BLaER1 treated with 17β-estradiol and CSF1 and Interleukin-3, amounts not matched to agents 10 nM and 100 nM (cell line): Measurements from ENCODE around the gene TLX1.

Experiments
- H3K27ac ChIP-seq, 11 experiments: shearing (Covaris generic); formaldehyde crosslinking; 2 replicates each; pipeline ENCODE4 v1.8.1; 2022
- H3K27me3 ChIP-seq, 11 experiments: shearing (Covaris generic); formaldehyde crosslinking; 2 replicates each; pipeline ENCODE4 v1.8.1; 2022
- H3K36me3 ChIP-seq, 11 experiments: shearing (Covaris generic); formaldehyde crosslinking; 2 replicates each; pipeline ENCODE4 v1.8.1; 2022
- H3K4me1 ChIP-seq, 10 experiments: shearing (Covaris generic); formaldehyde crosslinking; 2 replicates each; pipeline ENCODE4 v1.8.1; 2022
- H3K4me2 ChIP-seq, 11 experiments: shearing (Covaris generic); formaldehyde crosslinking; 2 replicates each; pipeline ENCODE4 v1.8.1; 2022
- H3K4me3 ChIP-seq, 10 experiments: shearing (Covaris generic); formaldehyde crosslinking; 2 replicates each; pipeline ENCODE4 v1.8.1; 2022
- H3K9ac ChIP-seq, 11 experiments: shearing (Covaris generic); formaldehyde crosslinking; 2 replicates each; pipeline ENCODE4 v1.8.1; 2022
- H3K9me3 ChIP-seq, 11 experiments: shearing (Covaris generic); formaldehyde crosslinking; replicated peaks in 1 of 11; 2 replicates each; pipeline ENCODE4 v1.8.1; 2022
- H4K20me1 ChIP-seq, 11 experiments: shearing (Covaris generic); formaldehyde crosslinking; 2 replicates each; pipeline ENCODE4 v1.8.1; 2022
- Cebpa-rat ChIP-seq, 11 experiments: shearing (Covaris generic); IDR thresholded peaks; 2 replicates each; pipeline ENCODE4 v1.8.1; 2022

TLX1 gene

DNA sequence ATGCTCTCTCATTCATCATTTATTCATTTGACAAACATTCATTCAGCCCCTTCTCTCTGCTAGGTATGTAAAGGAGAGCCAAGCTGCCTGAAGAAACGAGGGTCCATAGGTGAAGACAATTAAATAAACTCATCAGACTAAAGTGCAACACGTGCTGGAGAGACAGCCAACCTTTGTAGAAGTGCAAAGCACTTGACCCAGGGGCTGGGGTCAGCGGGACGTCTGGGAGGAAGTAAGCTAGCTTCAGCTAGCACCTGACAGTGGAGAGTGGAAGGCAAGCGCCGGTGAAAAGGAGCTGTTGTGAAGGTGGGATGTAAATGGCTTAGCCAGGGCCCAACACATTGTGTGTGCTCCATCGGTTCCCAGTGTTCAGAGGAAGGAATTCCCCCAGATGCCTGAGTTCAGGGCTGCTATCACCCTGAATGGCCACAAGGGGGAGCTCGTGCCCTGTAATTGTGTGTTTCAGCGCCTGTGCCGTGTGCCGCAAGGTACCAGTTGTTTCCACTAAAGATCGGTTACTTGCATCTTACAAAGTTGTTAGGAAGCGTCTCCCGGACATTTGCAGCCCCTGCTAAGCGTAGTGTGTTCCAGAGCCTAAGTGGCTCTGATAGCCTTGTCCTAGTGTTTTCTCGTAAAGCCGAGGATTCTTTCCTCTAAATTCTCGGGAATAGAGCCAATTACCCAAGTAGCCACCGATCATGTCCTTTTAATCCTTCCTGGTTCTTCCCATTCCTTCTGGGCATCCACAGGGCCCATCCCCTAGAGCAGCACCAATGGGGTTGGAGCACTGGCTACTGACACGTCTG, 30.6 kb downstream of the TLX1 start:
- 0 out of 22 replicates have a peak, but pooled peaks cover 0 to 2% (median 0%) of the 10 kb centered on the region in 11 experiments for H3K9me3 ChIP-seq
- H3K36me3 ChIP-seq = no peaks in the 10 kb centered on the region
- peak overlapping the region in 7 of 11 experiments; percentile 9 to 45 (median 20); a peak in 10 of 22 replicates for H3K4me2 ChIP-seq
- no peak for TF ChIP-seq Cebpa-rat (IDR thresholded peaks at IDR 0.05)
- peaks cover 0 to 11% (median 0%) of the 10 kb centered on the region in 10 experiments; a peak in 5 of 20 replicates for H3K4me1 ChIP-seq
- H3K27me3 ChIP-seq = peaks cover 6 to 30% (median 16%) of the 10 kb centered on the region in 11 experiments; a peak in 20 of 22 replicates
- no peaks in the 10 kb centered on the region; a peak in 4 of 22 replicates for H4K20me1 ChIP-seq
- no peak overlapping the region for H3K4me3 ChIP-seq
- H3K9ac ChIP-seq = no peak overlapping the region
- no peak overlapping the region for H3K27ac ChIP-seq

- H3K27me3 ChIP-seq = peaks cover 6 to 30% (median 16%) of the 10 kb centered on the region in 11 experiments; a peak in 20 of 22 replicates
- no peak overlapping the region for H3K4me3 ChIP-seq
- peaks cover 0 to 6% (median 0%) of the 10 kb centered on the region in 11 experiments; a peak in 2 of 22 replicates for H3K9me3 ChIP-seq
- no peaks in the 10 kb centered on the region; a peak in 3 of 22 replicates for H4K20me1 ChIP-seq
- H3K36me3 ChIP-seq = no peaks in the 10 kb centered on the region
- H3K9ac ChIP-seq = no peak overlapping the region
- H3K4me1 ChIP-seq = peaks cover 0 to 11% (median 0%) of the 10 kb centered on the region in 10 experiments; a peak in 5 of 20 replicates
- H3K4me2 ChIP-seq = peak overlapping the region in 4 of 11 experiments; percentile 11 to 30 (median 16); a peak in 3 of 22 replicates
- no peak overlapping the region for H3K27ac ChIP-seq
- TF ChIP-seq Cebpa-rat (IDR thresholded peaks at IDR 0.05) = no peak
These were observed 31.6 kb downstream of the TLX1 start for GRCh38 chr10:101162677-101163076.

DNA sequence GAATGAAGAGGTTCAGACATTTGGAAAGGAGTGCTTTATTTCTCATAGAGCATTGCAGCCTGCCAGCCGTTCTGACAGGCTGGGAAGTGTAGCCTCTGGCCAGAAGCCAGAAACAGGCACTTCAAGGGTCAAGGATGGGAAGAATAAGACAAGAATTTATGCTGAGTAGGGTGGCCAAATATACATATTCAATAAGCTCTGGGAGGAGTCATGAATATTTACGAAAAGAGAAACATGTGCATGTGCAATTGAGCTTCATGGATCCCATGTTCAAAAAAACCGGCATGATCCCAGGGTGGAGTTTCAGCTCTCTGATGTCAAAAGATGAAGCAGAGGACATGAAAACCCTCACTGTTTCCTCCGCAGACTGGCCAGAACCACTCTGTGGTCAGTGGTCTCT, 32.9 kb downstream of the TLX1 start:
- no peak overlapping the region for H3K4me2 ChIP-seq
- TF ChIP-seq Cebpa-rat (IDR thresholded peaks at IDR 0.05) = no peak
- no peak overlapping the region for H3K4me3 ChIP-seq
- H4K20me1 ChIP-seq = no peaks in the 10 kb centered on the region; a peak in 3 of 22 replicates
- peaks cover 0 to 6% (median 0%) of the 10 kb centered on the region in 11 experiments; a peak in 2 of 22 replicates for H3K9me3 ChIP-seq
- no peaks in the 10 kb centered on the region for H3K36me3 ChIP-seq
- H3K27ac ChIP-seq = no peak overlapping the region
- peaks cover 0 to 11% (median 0%) of the 10 kb centered on the region in 10 experiments; a peak in 4 of 20 replicates for H3K4me1 ChIP-seq
- H3K9ac ChIP-seq = no peak overlapping the region
- H3K27me3 ChIP-seq = peaks cover 6 to 30% (median 11%) of the 10 kb centered on the region in 11 experiments; a peak in 20 of 22 replicates

GRCh38 chr10:101165736-101166135, 34.6 kb downstream of the TLX1 start:
- no peak overlapping the region for H3K4me2 ChIP-seq
- no peak for TF ChIP-seq Cebpa-rat (IDR thresholded peaks at IDR 0.05)
- H4K20me1 ChIP-seq = no peaks in the 10 kb centered on the region; a peak in 3 of 22 replicates
- no peak overlapping the region for H3K27ac ChIP-seq
- H3K9me3 ChIP-seq = peaks cover 0 to 6% (median 0%) of the 10 kb centered on the region in 11 experiments; a peak in 2 of 22 replicates
- no peak overlapping the region for H3K9ac ChIP-seq
- H3K27me3 ChIP-seq = peaks cover 6 to 19% (median 11%) of the 10 kb centered on the region in 11 experiments; a peak in 20 of 22 replicates
- peaks cover 0 to 11% (median 0%) of the 10 kb centered on the region in 10 experiments; a peak in 4 of 20 replicates for H3K4me1 ChIP-seq
- H3K4me3 ChIP-seq = no peak overlapping the region
- no peaks in the 10 kb centered on the region for H3K36me3 ChIP-seq

- TF ChIP-seq Cebpa-rat (IDR thresholded peaks at IDR 0.05) = no peak
- Histone ChIP-seq H3K9me3 (peaks cover 0 to 6% (median 0%) of the 10 kb centered on the region in 11 experiments; a peak in 2 of 22 replicates), H3K27me3 (peaks cover 6 to 13% (median 11%) of the 10 kb centered on the region in 11 experiments; a peak in 20 of 22 replicates), H3K4me1 (peaks cover 0 to 11% (median 0%) of the 10 kb centered on the region in 10 experiments; a peak in 4 of 20 replicates), H4K20me1 (no peaks in the 10 kb centered on the region; a peak in 3 of 22 replicates), H3K4me2 (no peak overlapping the region), H3K9ac (no peak overlapping the region), H3K27ac (no peak overlapping the region), H3K4me3 (no peak overlapping the region), H3K36me3 (no peaks in the 10 kb centered on the region)
These were observed 35.3 kb downstream of the TLX1 start for GRCh38 chr10:101166430-101166829.

GRCh38 chr10:101172741-101173140, 41.6 kb downstream of the TLX1 start:
- H3K36me3 ChIP-seq = no peaks in the 10 kb centered on the region
- no peak overlapping the region for H3K4me2 ChIP-seq
- no peak overlapping the region for H3K4me3 ChIP-seq
- H3K27ac ChIP-seq = no peak overlapping the region
- H3K27me3 ChIP-seq = no peaks in the 10 kb centered on the region; a peak in 1 of 22 replicates
- no peak for TF ChIP-seq Cebpa-rat (IDR thresholded peaks at IDR 0.05)
- H3K9ac ChIP-seq = no peak overlapping the region
- peaks cover 36 to 46% (median 43%) of the 10 kb centered on the region in 11 experiments for H3K9me3 ChIP-seq
- H3K4me1 ChIP-seq = peaks cover 0 to 15% (median 0%) of the 10 kb centered on the region in 10 experiments; a peak in 6 of 20 replicates
- H4K20me1 ChIP-seq = no peaks in the 10 kb centered on the region

GRCh38 chr10:101174319-101174718, 43.2 kb downstream of the TLX1 start:
- no peak overlapping the region for H3K9ac ChIP-seq
- TF ChIP-seq Cebpa-rat (IDR thresholded peaks at IDR 0.05) = no peak
- peaks cover 0 to 15% (median 0%) of the 10 kb centered on the region in 10 experiments; a peak in 6 of 20 replicates for H3K4me1 ChIP-seq
- H4K20me1 ChIP-seq = no peaks in the 10 kb centered on the region
- no peaks in the 10 kb centered on the region; a peak in 1 of 22 replicates for H3K27me3 ChIP-seq
- H3K36me3 ChIP-seq = no peaks in the 10 kb centered on the region
- peaks cover 36 to 46% (median 43%) of the 10 kb centered on the region in 11 experiments for H3K9me3 ChIP-seq
- no peak overlapping the region for H3K4me2 ChIP-seq
- H3K27ac ChIP-seq = no peak overlapping the region
- H3K4me3 ChIP-seq = peak overlapping the region in 1 of 10 experiments; percentile 38; a peak in 1 of 20 replicates

- Histone ChIP-seq H3K9ac (no peak overlapping the region), H3K9me3 (peaks cover 36 to 46% (median 43%) of the 10 kb centered on the region in 11 experiments), H3K27ac (no peak overlapping the region), H3K4me2 (peak overlapping the region in 2 of 11 experiments; percentile 43 to 53; a peak in 3 of 22 replicates), H4K20me1 (no peaks in the 10 kb centered on the region), H3K36me3 (no peaks in the 10 kb centered on the region), H3K4me3 (no peak overlapping the region), H3K4me1 (peaks cover 0 to 15% (median 0%) of the 10 kb centered on the region in 10 experiments; a peak in 6 of 20 replicates), H3K27me3 (no peaks in the 10 kb centered on the region; a peak in 1 of 22 replicates)
- TF ChIP-seq Cebpa-rat (IDR thresholded peaks at IDR 0.05) = no peak
These were observed 45.5 kb downstream of the TLX1 start for GRCh38 chr10:101176577-101176976.

DNA sequence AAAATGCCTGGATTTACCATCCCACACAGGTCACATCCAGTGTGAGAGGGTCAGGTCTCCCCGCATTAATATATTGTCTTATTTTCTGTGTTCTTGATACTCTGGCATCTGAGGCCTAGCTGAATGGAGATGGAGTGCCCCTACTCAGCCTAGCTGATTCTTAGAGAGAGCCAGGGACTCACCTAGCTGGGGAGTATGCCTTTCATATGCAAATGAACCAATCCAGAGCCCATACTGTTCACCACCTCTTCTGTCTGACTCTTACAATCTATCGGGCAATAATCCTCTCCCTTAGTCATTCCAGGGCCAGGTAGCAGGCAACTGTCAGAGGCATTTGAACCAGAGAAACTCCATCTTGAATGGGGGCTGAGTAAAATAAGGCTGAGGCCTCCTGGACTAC, 51.8 kb downstream of the TLX1 start:
- Histone ChIP-seq H3K27me3 (no peaks in the 10 kb centered on the region), H3K4me1 (peaks cover 0 to 28% (median 0%) of the 10 kb centered on the region in 10 experiments; a peak in 3 of 20 replicates), H4K20me1 (no peaks in the 10 kb centered on the region), H3K9me3 (peaks cover 0 to 4% (median 0%) of the 10 kb centered on the region in 11 experiments; a peak in 1 of 22 replicates), H3K36me3 (no peaks in the 10 kb centered on the region), H3K9ac (no peak overlapping the region), H3K4me2 (peak overlapping the region in 3 of 11 experiments; percentile 18 to 58 (median 47); a peak in 3 of 22 replicates), H3K4me3 (no peak overlapping the region), H3K27ac (peak overlapping the region in 1 of 11 experiments; percentile 12; a peak in 1 of 22 replicates)
- no peak for TF ChIP-seq Cebpa-rat (IDR thresholded peaks at IDR 0.05)
